PC-3 (cell line): ENCODE data around the gene ZNF488. TPM values are rescaled to one million over a fixed set of nuclear protein-coding genes. Genes with fewer than 3 reads are reported as not detected.

ENCODE experiments used
- ATAC-seq: fragments of 200-7000 bp; cut with Tn5 transposase; 2 replicates; pipeline ENCODE4 v1.9.1; 2020; ENCODE audit warnings: mild to moderate bottlenecking, moderate library complexity
- BruUV-seq: library from RNA; stranded (reverse); fragments of 400-500 nt; replicated peaks from 2 replicates; lab custom pipeline; 2021; lab: Mats Ljungman, UMichigan
- CTCF ChIA-PET: fragments of 300-600 bp; sonication (Branson Sonifier 250); formaldehyde crosslinking; loops from one replicate; lab custom pipeline; 2022; ENCODE audit warnings: antibody characterized with exemption; lab: Charles Lee
- POLR2A ChIA-PET: fragments of 300-600 bp; sonication (Branson Sonifier 250); formaldehyde crosslinking; loops from one replicate; lab custom pipeline; 2022; ENCODE audit warnings: antibody characterized with exemption; ENCODE audit not compliant: unreplicated experiment; lab: Charles Lee
- DNase-seq: peaks from one replicate; pipeline ENCODE4 v3.0.0-alpha.2; 2015
- H2AFZ ChIP-seq: fragments of 300-600 bp; sonication (generic); 2 replicates; pipeline ENCODE4 v1.6.0; 2016; ENCODE audit warnings: antibody characterized with exemption, low read length
- H3F3A ChIP-seq: fragments of 300-600 bp; sonication (generic); one replicate; pipeline ENCODE4 v1.6.0; 2017; ENCODE audit warnings: antibody characterized with exemption, low read length, control low read depth, mild to moderate bottlenecking; ENCODE audit not compliant: unreplicated experiment
- H3K27ac ChIP-seq: fragments of 300-600 bp; sonication (generic); 2 replicates; pipeline ENCODE4 v1.5.1; 2016; ENCODE audit warnings: mild to moderate bottlenecking, low read length
- H3K27me3 ChIP-seq: fragments of 300-600 bp; sonication (generic); 2 replicates; pipeline ENCODE4 v1.6.1; 2016; ENCODE audit warnings: low read length, mixed read lengths
- H3K36me3 ChIP-seq: fragments of 300-600 bp; sonication (generic); 2 replicates; pipeline ENCODE4 v1.6.1; 2016; ENCODE audit warnings: low read depth, mixed run types, low read length, mixed read lengths
- H3K4me1 ChIP-seq: fragments of 300-600 bp; sonication (generic); 2 replicates; pipeline ENCODE4 v1.5.1; 2016; ENCODE audit warnings: low read length; ENCODE audit not compliant: insufficient read depth
- H3K4me2 ChIP-seq: fragments of 300-600 bp; sonication (generic); 2 replicates; pipeline ENCODE4 v1.6.0; 2016; ENCODE audit warnings: low read length
- H3K4me3 ChIP-seq: fragments of 300-600 bp; sonication (generic); 2 replicates; pipeline ENCODE4 v1.5.1; 2016; ENCODE audit warnings: mild to moderate bottlenecking, low read length, mixed read lengths
- H3K79me2 ChIP-seq: fragments of 300-600 bp; sonication (generic); 2 replicates; pipeline ENCODE4 v1.6.1; 2017; ENCODE audit warnings: low read length, mixed read lengths
- H3K9ac ChIP-seq: fragments of 300-600 bp; sonication (generic); 2 replicates; pipeline ENCODE4 v1.6.0; 2016; ENCODE audit warnings: mild to moderate bottlenecking, low read length
- H3K9me2 ChIP-seq: fragments of 300-600 bp; sonication (generic); replicated peaks from 2 replicates; pipeline ENCODE4 v1.6.1; 2016; ENCODE audit warnings: mixed run types, low read length, mixed read lengths
- H3K9me3 ChIP-seq: fragments of 300-600 bp; sonication (generic); 2 replicates; pipeline ENCODE4 v1.6.1; 2016; ENCODE audit warnings: low read length, mixed read lengths
- H4K20me1 ChIP-seq: fragments of 300-600 bp; sonication (generic); 2 replicates; pipeline ENCODE4 v1.6.1; 2016; ENCODE audit warnings: low read length, mixed read lengths
- CTCF ChIP-seq: fragments of 300-600 bp; sonication (generic); conservative IDR thresholded peaks from 2 replicates; pipeline ENCODE4 v1.5.1; 2017; ENCODE audit warnings: antibody characterized with exemption, low read depth, mild to moderate bottlenecking, low read length
- EZH2 ChIP-seq: fragments of 300-600 bp; sonication (generic); IDR thresholded peaks from one replicate; pipeline ENCODE4 v1.6.1; 2017; ENCODE audit warnings: antibody characterized with exemption, mild to moderate bottlenecking, low read length; ENCODE audit not compliant: unreplicated experiment
- EZH2phosphoT487 ChIP-seq: fragments of 300-600 bp; sonication (generic); IDR thresholded peaks from 2 replicates; pipeline ENCODE4 v1.6.1; 2018; ENCODE audit warnings: mild to moderate bottlenecking, antibody characterized with exemption, low read length, borderline replicate concordance
- intact Hi-C: fragments of 100-400 bp; cut with micrococcal nuclease; formaldehyde crosslinking; loops from 2 replicates; pipeline ENCODE4 v1.9.0; 2023
- total RNA-seq: library from RNA; depleted of rRNA; stranded (reverse); fragments of >200 nt; gene quantifications from 2 replicates; pipeline ENCODE4 v1.2.3, GENCODE V29; 2014

The ZNF488 gene
- total RNA-seq, 1 experiment from 2014 or later, result 1.7 TPM

DNA sequence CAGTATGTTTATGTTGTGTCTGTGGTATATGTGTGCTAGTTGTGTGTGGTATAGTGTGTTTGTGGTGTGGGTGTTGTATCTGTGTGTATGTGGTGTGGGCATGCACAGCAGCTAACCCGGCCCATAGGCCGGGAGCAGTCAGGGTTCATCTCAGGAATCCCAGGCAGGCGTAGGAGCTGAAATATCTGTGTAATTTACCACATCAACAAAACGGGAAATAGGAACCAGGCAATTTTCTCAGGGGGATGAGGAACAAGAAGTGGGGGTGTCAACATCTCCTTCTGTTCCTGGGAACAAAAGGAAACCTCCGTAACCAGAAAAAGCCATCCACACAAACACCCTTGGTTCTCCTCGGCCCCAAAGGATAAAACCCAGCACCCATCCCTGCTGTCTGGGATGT lies 24.5 kb upstream of the ZNF488 start:
- Histone ChIP-seq H3F3A (no peaks in the 10 kb centered on the region), H3K9me3 (no peaks in the 10 kb centered on the region), H3K27ac (no peak overlapping the region), H3K4me2 (no peak overlapping the region; the same call in 1 of the 2 replicates), H4K20me1 (no peaks in the 10 kb centered on the region), H3K9ac (no peak overlapping the region), H3K4me3 (no peak overlapping the region), H3K27me3 (no peaks in the 10 kb centered on the region), H3K79me2 (no peaks in the 10 kb centered on the region), H3K36me3 (no peaks in the 10 kb centered on the region), H3K9me2 (no peaks in the 10 kb centered on the region), H3K4me1 (peaks cover 47% of the 10 kb centered on the region), H2AFZ (no peak overlapping the region)
- no peak for TF ChIP-seq EZH2phosphoT487
- no peak for TF ChIP-seq CTCF
- no peak for TF ChIP-seq EZH2
- ATAC-seq (no peak), DNase-seq (no peak)
- intact Hi-C loops, result no loop called here
- CTCF ChIA-PET, result no interaction called here
- BruUV-seq, result no TSS peak
- POLR2A ChIA-PET, result no interaction called here

GRCh38 chr10:47406870-47407691 lies 23.0 kb upstream of the ZNF488 start:
- peak overlapping the region; percentile 79 for H3K4me2 ChIP-seq
- BruUV-seq, result TSS peak; percentile 50
- H2AFZ ChIP-seq, result no peak overlapping the region
- no peaks in the 10 kb centered on the region for H3K9me2 ChIP-seq
- no peaks in the 10 kb centered on the region for H3K36me3 ChIP-seq
- DNase-seq, result peak; percentile 98
- no peaks in the 10 kb centered on the region for H3F3A ChIP-seq
- intact Hi-C loops, result loop anchor here (2.0 kb wide), 1 partner anchor 20 kb away; no protein-coding TSS in a partner anchor
- H3K9me3 ChIP-seq, result no peaks in the 10 kb centered on the region
- peak overlapping the region; percentile 46; the same call in 1 of the 2 replicates for H3K4me3 ChIP-seq
- peaks cover 50% of the 10 kb centered on the region for H3K4me1 ChIP-seq
- H3K79me2 ChIP-seq, result no peaks in the 10 kb centered on the region
- H3K27me3 ChIP-seq, result no peaks in the 10 kb centered on the region
- H3K27ac ChIP-seq, result peak overlapping the region; percentile 96
- no peak for TF ChIP-seq EZH2
- TF ChIP-seq EZH2phosphoT487, result no peak
- TF ChIP-seq CTCF, result no peak
- ChIA-PET CTCF (no interaction called here), POLR2A (no interaction called here)
- H4K20me1 ChIP-seq, result no peaks in the 10 kb centered on the region
- peak overlapping the region; percentile 80 for H3K9ac ChIP-seq
- ATAC-seq, result peak; percentile 77

DNA sequence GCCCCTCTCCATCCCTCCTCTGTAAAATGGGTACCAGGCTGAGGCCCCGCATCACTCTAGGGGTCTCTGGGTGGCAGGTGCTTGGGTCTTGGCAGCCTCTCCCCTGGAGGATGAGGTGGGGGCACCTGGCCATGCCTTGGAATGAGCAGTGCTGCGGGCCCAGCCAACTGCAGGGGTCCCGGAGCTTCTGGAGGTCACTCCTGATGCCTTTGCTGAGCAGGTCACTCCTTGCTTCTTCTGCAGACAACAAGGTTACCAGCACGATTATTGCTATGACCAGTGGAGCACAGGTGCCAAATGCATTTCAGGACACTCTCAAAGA lies 22.4 kb upstream of the ZNF488 start:
- Histone ChIP-seq H3K9me3 (no peaks in the 10 kb centered on the region), H3K36me3 (no peaks in the 10 kb centered on the region), H2AFZ (no peak overlapping the region), H3K27ac (peak overlapping the region; percentile 95), H3F3A (no peaks in the 10 kb centered on the region), H3K4me2 (peak overlapping the region; percentile 75), H3K79me2 (no peaks in the 10 kb centered on the region), H3K4me3 (peak overlapping the region; percentile 44; the same call in 1 of the 2 replicates), H3K9me2 (no peaks in the 10 kb centered on the region), H3K4me1 (peaks cover 51% of the 10 kb centered on the region), H3K27me3 (no peaks in the 10 kb centered on the region), H4K20me1 (no peaks in the 10 kb centered on the region), H3K9ac (peak overlapping the region; percentile 58; the same call in 1 of the 2 replicates)
- intact Hi-C loops, result loop anchor here (2.0 kb wide), 1 partner anchor 20 kb away; no protein-coding TSS in a partner anchor
- ChIA-PET POLR2A (no interaction called here), CTCF (no interaction called here)
- DNase-seq (no peak), ATAC-seq (no peak)
- BruUV-seq, result no TSS peak
- TF ChIP-seq CTCF (no peak), EZH2phosphoT487 (no peak), EZH2 (no peak)
